ENCODE measurements around the gene STBD1. TPM values are rescaled to one million over a fixed set of nuclear protein-coding genes. Genes with fewer than 3 reads are reported as not detected.

The STBD1 gene
- total and polyA plus RNA-seq, 2 of the 4 experiments (the other 2 are of a cell fraction) = 1.7 to 3.0 TPM

- Histone ChIP-seq H3K27ac (ENCODE audit: insufficient read depth, low read length) (no peak overlapping the region), H2AK9ac (replicated peaks; ENCODE audit: low read depth, low read length, poor library complexity) (no peak overlapping the region), H3K56ac (ENCODE audit: extremely low read depth, insufficient read depth, low read length) (no peak overlapping the region), H3K18ac (ENCODE audit: low read depth, low read length) (no peak overlapping the region), H3K9me1 (ENCODE audit: insufficient read depth, low read length) (no peaks in the 10 kb centered on the region), H2AK5ac (ENCODE audit: low read depth, low read length) (no peak overlapping the region), H3K4me1 (ENCODE audit: control insufficient read depth, insufficient read depth, low read length) (no peaks in the 10 kb centered on the region), H3K9ac (ENCODE audit: low read depth, low read length) (no peak overlapping the region), H3K4ac (ENCODE audit: low read depth, low read length) (no peak overlapping the region), H4K5ac (ENCODE audit: low read depth, low read length) (no peak overlapping the region), H3K79me1 (ENCODE audit: low read depth in 1 of 2, low read length in 2 of 2) (no peaks in the 10 kb centered on the region), H2AFZ (replicated peaks; ENCODE audit: low read length, poor library complexity) (no peak overlapping the region), H3K23ac (ENCODE audit: low read depth, low read length) (no peak overlapping the region), H2BK5ac (ENCODE audit: low read depth, low read length, poor library complexity, severe bottlenecking) (no peak overlapping the region), H4K20me1 (ENCODE audit: insufficient read depth, low read length) (no peaks in the 10 kb centered on the region), H4K91ac (ENCODE audit: insufficient read depth, low read depth, low read length) (no peak overlapping the region), H2BK120ac (ENCODE audit: low read depth, low read length) (no peak overlapping the region), H2BK15ac (ENCODE audit: low read depth, low read length) (no peak overlapping the region), H3K9me3 (ENCODE audit: control insufficient read depth, insufficient read depth, low read length) (no peaks in the 10 kb centered on the region), H2BK20ac (ENCODE audit: low read depth, low read length) (no peak overlapping the region), H3K14ac (replicated peaks; ENCODE audit: low read depth, low read length) (no peak overlapping the region), H4K8ac (ENCODE audit: low read depth in 2 of 2, low read length in 2 of 2) (no peak overlapping the region), H3K4me2 (ENCODE audit: low read depth, low read length) (no peak overlapping the region), H3K4me3 (ENCODE audit: insufficient read depth, low read depth, low read length) (no peak overlapping the region), H3K36me3 (ENCODE audit: control insufficient read depth, insufficient read depth, low read length) (no peaks in the 10 kb centered on the region), H3K27me3 (ENCODE audit: control insufficient read depth, insufficient read depth, low read length) (peaks cover 40% of the 10 kb centered on the region)
- no peak for DNase-seq
- dilution Hi-C loops (cut with HindIII; ENCODE audit: low sequenced_read_pairs, unreplicated experiment) = no loop called here
- ChIA-PET CTCF (no interaction called here), POLR2A (ENCODE audit: unreplicated experiment) (no interaction called here)
- BruUV-seq (replicated peaks) = no TSS peak
- in situ Hi-C loops (cut with MboI; ENCODE audit: low sequenced_read_pairs) = no loop called here
- no CpG with 5 or more reads among the region's 3 CpGs for WGBS, 2 experiments (ENCODE audit: extremely low coverage in 2 of 2, insufficient read length in 1 of 2)
- TF ChIP-seq RFX5 (IDR thresholded peaks at IDR 0.05; ENCODE audit: low read depth, low read length) = no peak
- no peak for TF ChIP-seq FOS (IDR thresholded peaks at IDR 0.05; ENCODE audit: low read depth, low read length)
- TF ChIP-seq, protein P1, sequence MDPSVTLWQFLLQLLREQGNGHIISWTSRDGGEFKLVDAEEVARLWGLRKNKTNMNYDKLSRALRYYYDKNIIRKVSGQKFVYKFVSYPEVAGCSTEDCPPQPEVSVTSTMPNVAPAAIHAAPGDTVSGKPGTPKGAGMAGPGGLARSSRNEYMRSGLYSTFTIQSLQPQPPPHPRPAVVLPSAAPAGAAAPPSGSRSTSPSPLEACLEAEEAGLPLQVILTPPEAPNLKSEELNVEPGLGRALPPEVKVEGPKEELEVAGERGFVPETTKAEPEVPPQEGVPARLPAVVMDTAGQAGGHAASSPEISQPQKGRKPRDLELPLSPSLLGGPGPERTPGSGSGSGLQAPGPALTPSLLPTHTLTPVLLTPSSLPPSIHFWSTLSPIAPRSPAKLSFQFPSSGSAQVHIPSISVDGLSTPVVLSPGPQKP (IDR thresholded peaks at IDR 0.05; ENCODE audit: borderline replicate concordance, low read depth, low read length) = no peak
- TF ChIP-seq, protein P2, sequence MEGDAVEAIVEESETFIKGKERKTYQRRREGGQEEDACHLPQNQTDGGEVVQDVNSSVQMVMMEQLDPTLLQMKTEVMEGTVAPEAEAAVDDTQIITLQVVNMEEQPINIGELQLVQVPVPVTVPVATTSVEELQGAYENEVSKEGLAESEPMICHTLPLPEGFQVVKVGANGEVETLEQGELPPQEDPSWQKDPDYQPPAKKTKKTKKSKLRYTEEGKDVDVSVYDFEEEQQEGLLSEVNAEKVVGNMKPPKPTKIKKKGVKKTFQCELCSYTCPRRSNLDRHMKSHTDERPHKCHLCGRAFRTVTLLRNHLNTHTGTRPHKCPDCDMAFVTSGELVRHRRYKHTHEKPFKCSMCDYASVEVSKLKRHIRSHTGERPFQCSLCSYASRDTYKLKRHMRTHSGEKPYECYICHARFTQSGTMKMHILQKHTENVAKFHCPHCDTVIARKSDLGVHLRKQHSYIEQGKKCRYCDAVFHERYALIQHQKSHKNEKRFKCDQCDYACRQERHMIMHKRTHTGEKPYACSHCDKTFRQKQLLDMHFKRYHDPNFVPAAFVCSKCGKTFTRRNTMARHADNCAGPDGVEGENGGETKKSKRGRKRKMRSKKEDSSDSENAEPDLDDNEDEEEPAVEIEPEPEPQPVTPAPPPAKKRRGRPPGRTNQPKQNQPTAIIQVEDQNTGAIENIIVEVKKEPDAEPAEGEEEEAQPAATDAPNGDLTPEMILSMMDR (conservative IDR thresholded peaks at IDR 0.05; ENCODE audit: low read depth, low read length) = no peak
- no peak for TF ChIP-seq NFE2L2 (IDR thresholded peaks at IDR 0.05; ENCODE audit: low read depth, low read length)
- intact Hi-C loops (cut with micrococcal nuclease) = no loop called here
- ATAC-seq (ENCODE audit: low read depth) = no peak
These were observed 48.7 kb upstream of the STBD1 start for GRCh38 chr4:76257824-76258223.

Data from IMR-90 (cell line).